Activated naive CD4-positive, alpha-beta T cell (primary cell): ENCODE results near the gene SHROOM3.
"Not testable (repeated sequence)": the region's sequence is repeated elsewhere in the genome, so short reads cannot be mapped to it uniquely, and the experiment has no call there.

Experiments used
- DNase-seq, 4 experiments: peaks; one replicate each; lab custom pipeline; 2025; lab: John Stamatoyannopoulos, UW

The SHROOM3 gene

GRCh38 chr4:76445911-76446310 lies 10.9 kb downstream of the SHROOM3 start:
- DNase-seq = no peak

- no peak for DNase-seq
Measured at GRCh38 chr4:76447393-76447851, 12.4 kb downstream of the SHROOM3 start.

- no peak for DNase-seq
Measured at GRCh38 chr4:76448211-76448610, 13.2 kb downstream of the SHROOM3 start.

- no peak for DNase-seq
Measured at GRCh38 chr4:76449362-76449767, 14.3 kb downstream of the SHROOM3 start.

- DNase-seq = no peak
Measured at GRCh38 chr4:76449833-76450232, 14.8 kb downstream of the SHROOM3 start.

- DNase-seq = no peak
Measured at GRCh38 chr4:76453232-76453631, 18.2 kb downstream of the SHROOM3 start.

GRCh38 chr4:76454073-76454472 lies 19.0 kb downstream of the SHROOM3 start:
- DNase-seq = not testable (repeated sequence)

- DNase-seq = no peak
Measured at GRCh38 chr4:76457885-76458284, 22.9 kb downstream of the SHROOM3 start.

- no peak for DNase-seq
Measured at GRCh38 chr4:76458297-76458696, 23.3 kb downstream of the SHROOM3 start.

GRCh38 chr4:76458825-76459224 lies 23.8 kb downstream of the SHROOM3 start:
- no peak for DNase-seq

- no peak for DNase-seq
Measured at GRCh38 chr4:76459291-76459723, 24.3 kb downstream of the SHROOM3 start.

- no peak for DNase-seq
Measured at GRCh38 chr4:76463568-76463967, 28.5 kb downstream of the SHROOM3 start.

GRCh38 chr4:76470064-76470463 lies 35.0 kb downstream of the SHROOM3 start:
- DNase-seq = no peak

GRCh38 chr4:76470532-76470931 lies 35.5 kb downstream of the SHROOM3 start:
- no peak for DNase-seq

GRCh38 chr4:76476571-76476970 lies 41.5 kb downstream of the SHROOM3 start:
- no peak for DNase-seq

- no peak for DNase-seq
Measured at GRCh38 chr4:76484654-76485053, 49.6 kb downstream of the SHROOM3 start.

GRCh38 chr4:76485450-76485849 lies 50.4 kb downstream of the SHROOM3 start:
- no peak for DNase-seq

GRCh38 chr4:76486588-76487276 lies 51.7 kb downstream of the SHROOM3 start:
- DNase-seq = no peak

- DNase-seq = no peak
Measured at GRCh38 chr4:76487621-76488020, 52.6 kb downstream of the SHROOM3 start.

GRCh38 chr4:76488455-76488854 lies 53.4 kb downstream of the SHROOM3 start:
- DNase-seq = no peak

- DNase-seq = no peak
Measured at GRCh38 chr4:76488888-76489685, 54.1 kb downstream of the SHROOM3 start.

- DNase-seq = no peak
Measured at GRCh38 chr4:76489686-76490161, 54.7 kb downstream of the SHROOM3 start.

- DNase-seq = no peak
Measured at GRCh38 chr4:76492055-76492454, 57.0 kb downstream of the SHROOM3 start.
